A549 (cell line): Measurements from ENCODE around the gene RPS25. TPM values are rescaled to one million over a fixed set of nuclear protein-coding genes. Genes with fewer than 3 reads are reported as not detected.

Experiments
- ATAC-seq, 2 experiments: fragments of 200-7000 bp in 1 of 2; fragments of >200 bp in 1 of 2; cut with Nextera tagmentation in 1 of 2; cut with Tn5 transposase in 1 of 2; 3 replicates each; pipeline versions ENCODE4 v1.8.0 to v1.9.1; 2018 to 2020; ENCODE audit warnings: mild to moderate bottlenecking in 1 of 2, moderate library complexity in 1 of 2
- CTCF ChIA-PET: fragments of 300-600 bp; sonication (Branson Sonifier 250); formaldehyde crosslinking; extraction: SDS; loops from one replicate; lab custom pipeline; 2021; ENCODE audit warnings: antibody characterized with exemption, inconsistent platforms; lab: Yijun Ruan, JAX
- POLR2A ChIA-PET: fragments of 350-600 bp; formaldehyde crosslinking; extraction: SDS; loops from one replicate; lab custom pipeline; 2021; ENCODE audit warnings: antibody characterized with exemption, inconsistent platforms; lab: Yijun Ruan, JAX
- DNase-seq, 2 experiments: peaks; one replicate each; pipeline versions ENCODE4 v3.0.0 to v3.0.0-alpha.2; 2011 to 2016; ENCODE audit warnings: low read depth in 1 of 2, low spot score in 1 of 2
- FAIRE-seq: peaks from 2 replicates; lab custom pipeline; 2011; peaks lifted over from hg19 to GRCh38; lab: Jason Lieb, UNC
- H3K27ac ChIP-seq, 2 experiments: fragments of >200 bp; sonication (Bioruptor Twin); formaldehyde crosslinking; 3 replicates each; pipeline ENCODE4 v1.5.1; 2016 to 2017
- H3K4me1 ChIP-seq: fragments of >200 bp; sonication (Bioruptor Twin); formaldehyde crosslinking; 3 replicates; pipeline ENCODE4 v1.6.1; 2016
- H3K4me2 ChIP-seq: fragments of >200 bp; sonication (Bioruptor Twin); formaldehyde crosslinking; 3 replicates; pipeline ENCODE4 v1.6.1; 2016
- H3K4me3 ChIP-seq: fragments of >200 bp; sonication (Bioruptor Twin); formaldehyde crosslinking; 3 replicates; pipeline ENCODE4 v1.5.1; 2016
- H3K9me3 ChIP-seq: fragments of >200 bp; sonication (Bioruptor Twin); formaldehyde crosslinking; 3 replicates; pipeline ENCODE4 v1.6.1; 2016
- BHLHE40 ChIP-seq: IDR thresholded peaks from 2 replicates; pipeline ENCODE4 v1.6.1; 2012; ENCODE audit warnings: low read depth, low read length, inconsistent platforms
- CBX8 ChIP-seq: fragments of 200-600 bp; sonication (generic); IDR thresholded peaks from 2 replicates; pipeline ENCODE4 v1.6.1; 2016
- CEBPB ChIP-seq, 2 experiments: fragments of >200 bp in 1 of 2; sonication (Bioruptor Twin) in 1 of 2; formaldehyde crosslinking in 1 of 2; IDR thresholded peaks; 2 replicates each; pipeline ENCODE4 v1.6.1; 2012 to 2016
- CHD2 ChIP-seq: fragments of 150-350 bp; IDR thresholded peaks from 2 replicates; pipeline ENCODE4 v1.6.1; 2014; ENCODE audit warnings: low read length; ENCODE audit not compliant: partially characterized antibody
- CTCF ChIP-seq: fragments of >200 bp; sonication (Bioruptor Twin); formaldehyde crosslinking; IDR thresholded peaks from 3 replicates; pipeline ENCODE4 v1.5.1; 2016
- EHMT2 ChIP-seq: fragments of 200-600 bp; sonication (generic); IDR thresholded peaks from 2 replicates; pipeline ENCODE4 v1.6.1; 2016; ENCODE audit warnings: antibody characterized with exemption, low read depth, mild to moderate bottlenecking, moderate library complexity
- EP300 ChIP-seq, 2 experiments: fragments of >200 bp; sonication (Bioruptor Twin); formaldehyde crosslinking; IDR thresholded peaks; 2 replicates in 1 of 2; 3 replicates in 1 of 2; pipeline ENCODE4 v1.6.1; 2016 to 2017
- ESRRA ChIP-seq: fragments of 150-350 bp; IDR thresholded peaks from 2 replicates; pipeline ENCODE4 v1.6.1; 2014; ENCODE audit warnings: mild to moderate bottlenecking, low read length, borderline replicate concordance
- FOXS1 ChIP-seq: fragments of 250-450 bp; sonication (Bioruptor Pico); IDR thresholded peaks from 2 replicates; pipeline ENCODE4 v1.5.0; 2020; ENCODE audit warnings: mild to moderate bottlenecking, moderate library complexity
- HDAC2 ChIP-seq: fragments of 200-600 bp; sonication (generic); IDR thresholded peaks from 2 replicates; pipeline ENCODE4 v1.6.1; 2016
- HEYL ChIP-seq: fragments of 250-450 bp; sonication (Bioruptor Pico); IDR thresholded peaks from 2 replicates; pipeline ENCODE4 v1.8.0; 2021; ENCODE audit warnings: mild to moderate bottlenecking, moderate library complexity
- HOXA7 ChIP-seq: fragments of 250-450 bp; sonication (Bioruptor Pico); IDR thresholded peaks from 2 replicates; pipeline ENCODE4 v1.5.0; 2020; ENCODE audit warnings: mild to moderate bottlenecking, moderate library complexity
- HOXB5 ChIP-seq: fragments of 250-450 bp; sonication (Bioruptor Pico); IDR thresholded peaks from 2 replicates; pipeline ENCODE4 v1.5.0; 2020; ENCODE audit warnings: mild to moderate bottlenecking, moderate library complexity
- JUN ChIP-seq, 2 experiments: fragments of >200 bp; sonication (Bioruptor Twin); formaldehyde crosslinking; IDR thresholded peaks; 2 replicates in 1 of 2; 3 replicates in 1 of 2; pipeline ENCODE4 v1.6.1; 2016 to 2017
- KDM1A ChIP-seq: fragments of 200-600 bp; sonication (generic); IDR thresholded peaks from 2 replicates; pipeline ENCODE4 v1.6.1; 2016; ENCODE audit warnings: low read depth, mild to moderate bottlenecking
- KDM5A ChIP-seq: fragments of 200-600 bp; sonication (generic); IDR thresholded peaks from 2 replicates; pipeline ENCODE4 v1.6.1; 2016; ENCODE audit warnings: antibody characterized with exemption, mild to moderate bottlenecking
- MAFK ChIP-seq: fragments of 450-650 bp; IDR thresholded peaks from 2 replicates; pipeline ENCODE4 v1.6.1; 2014; ENCODE audit not compliant: partially characterized antibody
- MAZ ChIP-seq: fragments of 150-350 bp; IDR thresholded peaks from 2 replicates; pipeline ENCODE4 v1.6.1; 2014; ENCODE audit warnings: antibody characterized with exemption, low read depth, low read length, borderline replicate concordance
- MYC ChIP-seq: IDR thresholded peaks from 2 replicates; pipeline ENCODE4 v1.6.1; 2012; ENCODE audit warnings: mild to moderate bottlenecking, inconsistent platforms, low read length, improper control_type of control experiment, borderline replicate concordance
- NFE2L2 ChIP-seq: fragments of 150-350 bp; conservative IDR thresholded peaks from 2 replicates; pipeline ENCODE4 v1.6.1; 2014; ENCODE audit warnings: low read length
- NPAS2 ChIP-seq: fragments of 250-450 bp; sonication (Bioruptor Pico); IDR thresholded peaks from 2 replicates; pipeline ENCODE4 v1.8.0; 2022; ENCODE audit warnings: mild to moderate bottlenecking, moderate library complexity, borderline replicate concordance
- PBX3 ChIP-seq: IDR thresholded peaks from 2 replicates; pipeline ENCODE4 v1.6.1; 2012
- POLR2A ChIP-seq: IDR thresholded peaks from 2 replicates; pipeline ENCODE4 v1.6.1; 2012; ENCODE audit warnings: mild to moderate bottlenecking, low read length
- RAD21 ChIP-seq, 2 experiments: fragments of >200 bp in 1 of 2; sonication (Bioruptor Twin) in 1 of 2; formaldehyde crosslinking in 1 of 2; IDR thresholded peaks in 1 of 2; conservative IDR thresholded peaks in 1 of 2; 2 replicates in 1 of 2; 3 replicates in 1 of 2; pipeline ENCODE4 v1.6.1; 2012 to 2018; ENCODE audit warnings: inconsistent platforms in 1 of 2
- RARB ChIP-seq: fragments of 250-450 bp; sonication (Bioruptor Pico); IDR thresholded peaks from 2 replicates; pipeline ENCODE4 v1.8.0; 2021; ENCODE audit warnings: mild to moderate bottlenecking, moderate library complexity
- SREBF2 ChIP-seq: fragments of 450-650 bp; IDR thresholded peaks from 2 replicates; pipeline ENCODE4 v1.6.1; 2014; ENCODE audit warnings: mild to moderate bottlenecking, moderate library complexity
- TFCP2L1 ChIP-seq: fragments of 250-450 bp; sonication (Bioruptor Pico); IDR thresholded peaks from 2 replicates; pipeline ENCODE4 v1.5.0; 2021; ENCODE audit warnings: mild to moderate bottlenecking
- USF2 ChIP-seq: fragments of 450-650 bp; IDR thresholded peaks from 2 replicates; pipeline ENCODE4 v1.6.1; 2014; ENCODE audit warnings: antibody characterized with exemption
- ZC3H11A ChIP-seq: fragments of 450-650 bp; IDR thresholded peaks from 2 replicates; pipeline ENCODE4 v1.6.1; 2014; ENCODE audit warnings: antibody characterized with exemption, mild to moderate bottlenecking
- ZFP36 ChIP-seq: fragments of 450-650 bp; IDR thresholded peaks from 2 replicates; pipeline ENCODE4 v1.6.1; 2014; ENCODE audit warnings: borderline replicate concordance; ENCODE audit not compliant: partially characterized antibody
- ZNF302 ChIP-seq: fragments of 250-450 bp; sonication (Bioruptor Pico); IDR thresholded peaks from 2 replicates; pipeline ENCODE4 v1.9.0; 2021; ENCODE audit warnings: inconsistent platforms, mild to moderate bottlenecking, moderate library complexity
- WGBS: methylation state at CpG from one replicate; pipeline ENCODE4 v1.1.6; 2017; ENCODE audit errors: missing lambda C conversion rate; 5-methylcytosine and 5-hydroxymethylcytosine counted together
- polyA plus RNA-seq, 4 experiments: library from polyadenylated mRNA; depleted of rRNA in 3 of 4; stranded (reverse); fragments of >200 nt; fragmentation: RNase III in 1 of 4; extraction: RNeasy Plus Mini Kit Qiagen cat#74134 plus additional on column Dnase treatment in 1 of 4; gene quantifications; 2 replicates in 3 of 4; 3 replicates in 1 of 4; pipeline ENCODE4 v1.2.3, GENCODE V29; 2011 to 2017
- TF ChIP-seq, protein P1 (sequence below): fragments of >200 bp; sonication (Bioruptor Twin); formaldehyde crosslinking; IDR thresholded peaks from 3 replicates; pipeline ENCODE4 v1.6.1; 2016

Gene RPS25
- polyA plus RNA-seq, 2 of the 4 experiments (the other 2 are of a cell fraction): 844 to 1,517 TPM

DNA sequence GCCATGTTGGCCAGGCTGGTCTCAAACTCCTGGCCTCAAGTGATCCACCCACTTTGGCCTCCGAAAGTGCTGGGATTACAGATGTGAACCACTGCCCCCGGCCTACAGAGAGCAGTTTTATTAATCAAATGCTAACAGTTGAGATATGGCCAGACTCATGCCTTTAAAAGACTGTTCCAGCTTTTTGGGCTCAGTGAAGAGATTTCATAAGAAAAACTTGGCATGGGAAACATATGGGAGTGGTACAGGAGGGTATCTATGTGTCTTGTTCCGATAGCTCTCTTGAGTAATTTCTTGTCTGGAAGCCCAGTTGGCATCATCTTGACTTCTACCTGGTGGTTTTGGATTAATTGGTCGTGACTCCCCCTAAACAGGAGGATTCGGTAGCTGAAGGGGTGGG, 20.7 kb upstream of the RPS25 start:
- CTCF ChIA-PET: interaction anchor here (1.9 kb wide), 1 partner anchor 17 kb away, joined by 8 read pairs; the partner anchor contains the start of gene HYOU1
- DNase-seq (no peak), ATAC-seq (no peak)
- Histone ChIP-seq H3K4me1 (no peaks in the 10 kb centered on the region), H3K9me3 (no peaks in the 10 kb centered on the region), H3K4me3 (no peak overlapping the region), H3K4me2 (no peak overlapping the region)
- 67% methylated on average over 5 of the region's 5 CpGs for WGBS
- TF ChIP-seq EHMT2 (no peak), MAZ (no peak), USF2 (no peak), RARB (CRISPR knock-in tag) (no peak), CEBPB (IDR thresholded peaks at IDR 0.05) (no peak), FOXS1 (CRISPR knock-in tag) (no peak), ZC3H11A (no peak), SREBF2 (no peak), BHLHE40 (no peak), POLR2A (no peak), CTCF (no peak), NPAS2 (CRISPR knock-in tag) (no peak), JUN (IDR thresholded peaks at IDR 0.05) (no peak), HOXB5 (CRISPR knock-in tag) (no peak), HDAC2 (no peak), CBX8 (no peak), HOXA7 (CRISPR knock-in tag) (no peak), CHD2 (no peak), MYC (no peak), ZNF302 (no peak)
- TF ChIP-seq, all 56 proteins: peak for 0
- POLR2A ChIA-PET: no interaction called here
- no peak overlapping the region for H3K27ac ChIP-seq
- FAIRE-seq: no peak

DNA sequence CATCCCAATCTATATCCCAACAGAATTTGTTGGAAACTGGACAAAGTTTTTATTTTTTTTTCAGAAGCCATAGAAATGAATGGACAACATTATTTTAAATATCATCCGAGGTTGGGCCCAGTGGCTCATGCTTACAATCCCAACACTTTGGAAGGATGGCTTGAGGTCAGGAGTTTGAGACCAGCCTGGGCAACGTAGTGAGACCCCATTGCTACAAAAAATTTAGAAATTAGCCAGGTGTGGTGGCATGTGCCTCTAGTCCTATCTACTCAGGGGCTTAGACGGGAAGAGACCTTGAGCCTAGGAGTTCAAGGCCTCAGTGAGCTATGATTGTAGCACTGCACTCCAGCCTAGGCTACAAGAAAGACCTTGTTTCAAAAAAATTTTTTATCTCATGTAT, 16.7 kb upstream of the RPS25 start:
- 77% methylated on average over 3 of the region's 3 CpGs for WGBS
- Histone ChIP-seq H3K27ac (no peak overlapping the region), H3K4me1 (peaks cover 3% of the 10 kb centered on the region), H3K9me3 (no peaks in the 10 kb centered on the region), H3K4me3 (no peak overlapping the region), H3K4me2 (no peak overlapping the region)
- CTCF ChIA-PET: interaction anchor here (0.7 kb wide), 1 partner anchor 13 kb away, joined by 4 read pairs; no protein-coding TSS in a partner anchor
- FAIRE-seq (no peak), DNase-seq (no peak), ATAC-seq (no peak)
- POLR2A ChIA-PET: no interaction called here
- no peak for TF ChIP-seq MYC
- TF ChIP-seq CTCF: no peak
- no peak for TF ChIP-seq KDM1A
- no peak for TF ChIP-seq SREBF2
- no peak for TF ChIP-seq EP300 (IDR thresholded peaks at IDR 0.05)
- TF ChIP-seq ESRRA: no peak
- no peak for TF ChIP-seq ZFP36
- TF ChIP-seq KDM5A: no peak
- TF ChIP-seq NFE2L2: no peak
- no peak for TF ChIP-seq TFCP2L1
- TF ChIP-seq, protein P1, sequence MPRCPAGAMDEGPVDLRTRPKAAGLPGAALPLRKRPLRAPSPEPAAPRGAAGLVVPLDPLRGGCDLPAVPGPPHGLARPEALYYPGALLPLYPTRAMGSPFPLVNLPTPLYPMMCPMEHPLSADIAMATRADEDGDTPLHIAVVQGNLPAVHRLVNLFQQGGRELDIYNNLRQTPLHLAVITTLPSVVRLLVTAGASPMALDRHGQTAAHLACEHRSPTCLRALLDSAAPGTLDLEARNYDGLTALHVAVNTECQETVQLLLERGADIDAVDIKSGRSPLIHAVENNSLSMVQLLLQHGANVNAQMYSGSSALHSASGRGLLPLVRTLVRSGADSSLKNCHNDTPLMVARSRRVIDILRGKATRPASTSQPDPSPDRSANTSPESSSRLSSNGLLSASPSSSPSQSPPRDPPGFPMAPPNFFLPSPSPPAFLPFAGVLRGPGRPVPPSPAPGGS: no peak
- no peak for TF ChIP-seq CEBPB (IDR thresholded peaks at IDR 0.05)
- TF ChIP-seq PBX3: no peak
- no peak for TF ChIP-seq RAD21 (conservative IDR thresholded peaks at IDR 0.05 in 1 of 2, IDR thresholded peaks at IDR 0.05 in 1 of 2)
- no peak for TF ChIP-seq HEYL (CRISPR knock-in tag)
- TF ChIP-seq BHLHE40: no peak
- no peak for TF ChIP-seq MAZ
- TF ChIP-seq MAFK: no peak
